Measurements from ENCODE around the gene COL26A1. TPM values are rescaled to one million over a fixed set of nuclear protein-coding genes. Genes with fewer than 3 reads are reported as not detected.

Gene COL26A1
- polyA plus RNA-seq, 1 donor from 2014 or later, result 36.6 TPM

DNA sequence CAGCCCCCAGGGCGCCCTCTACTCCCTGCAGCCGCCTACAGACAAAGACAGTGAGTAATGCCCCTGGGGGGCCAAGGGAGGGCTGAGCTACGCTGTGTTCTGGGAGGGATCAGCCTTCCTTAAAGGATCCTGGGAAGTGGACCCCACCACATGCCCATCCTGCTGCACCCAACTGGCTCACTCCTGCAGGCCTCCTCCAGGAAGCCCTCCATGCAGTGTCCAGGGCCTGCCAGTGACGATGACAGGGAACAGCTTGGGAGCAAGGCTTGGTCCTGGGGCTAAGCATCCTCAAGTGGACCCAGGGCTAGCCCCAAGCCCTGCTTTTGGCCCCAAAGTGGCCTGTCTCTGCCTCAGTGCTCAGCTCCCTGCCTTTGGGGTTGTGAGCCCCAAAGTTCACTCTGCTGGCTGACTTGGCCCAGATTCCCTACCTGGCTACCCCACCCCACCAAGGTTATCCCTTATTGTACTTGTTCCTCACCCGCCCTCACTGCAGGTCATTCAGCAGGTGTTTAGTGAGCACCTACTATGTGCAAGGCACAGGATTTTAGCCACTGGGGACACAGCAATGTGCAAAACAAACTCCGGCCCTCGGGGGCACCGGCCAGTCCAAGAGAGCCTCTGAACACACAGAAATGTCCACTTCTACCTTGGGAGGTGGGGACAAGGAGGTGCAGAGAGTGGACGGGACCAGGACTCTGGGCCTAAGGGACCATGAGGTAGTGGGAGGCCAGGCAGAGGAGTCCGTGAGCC, 182.9 kb downstream of the COL26A1 start:
- H3K9ac ChIP-seq (ENCODE audit: low read length), result no peak overlapping the region

DNA sequence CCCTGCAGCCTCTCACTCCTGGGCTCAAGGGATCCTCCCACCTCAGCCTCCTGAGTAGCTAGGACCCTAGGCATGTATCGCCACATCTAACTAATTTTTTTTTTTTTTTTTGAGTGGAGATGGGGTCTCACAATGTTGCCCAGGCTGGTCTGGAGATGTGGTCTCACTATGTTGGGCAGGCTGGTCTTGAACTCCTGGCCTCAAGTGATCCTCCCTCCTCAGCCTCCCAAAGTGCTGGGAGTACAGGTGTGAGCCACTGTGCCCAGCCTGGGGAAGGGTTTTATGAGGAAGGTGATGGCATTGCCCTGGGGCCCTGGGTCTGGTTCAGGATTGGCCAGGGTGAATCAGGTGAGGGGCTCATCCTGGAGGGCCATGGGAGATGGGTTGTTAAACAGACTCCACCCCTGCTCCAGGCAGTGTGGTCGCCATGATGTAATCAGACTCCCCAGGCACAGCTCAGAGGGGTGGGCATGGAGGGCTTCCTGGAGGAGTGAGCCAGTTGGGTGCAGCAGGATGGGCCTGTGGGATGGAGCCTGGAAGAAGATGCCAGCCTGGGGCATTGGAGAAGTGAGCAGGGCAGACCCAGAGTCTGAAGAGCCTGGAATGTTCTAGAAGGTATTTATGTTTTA, 183.7 kb downstream of the COL26A1 start:
- H3K9me2 ChIP-seq (ENCODE audit: insufficient read depth, low read length), result no peaks in the 10 kb centered on the region
- no peak overlapping the region for H3K9ac ChIP-seq (ENCODE audit: low read length)
- H4K20me1 ChIP-seq (ENCODE audit: insufficient read depth), result no peaks in the 10 kb centered on the region
- H3K79me2 ChIP-seq (replicated peaks; ENCODE audit: insufficient read depth, low read length), result no peaks in the 10 kb centered on the region
- H3F3A ChIP-seq (ENCODE audit: insufficient read depth, low read length, poor library complexity, severe bottlenecking), result no peaks in the 10 kb centered on the region
- H3K27me3 ChIP-seq (ENCODE audit: insufficient read depth, low read depth, low read length), result no peaks in the 10 kb centered on the region
- no peak overlapping the region for H2AFZ ChIP-seq (ENCODE audit: low read depth, low read length)
- H3K9me3 ChIP-seq (ENCODE audit: low read length), result no peaks in the 10 kb centered on the region
- no peaks in the 10 kb centered on the region for H3K36me3 ChIP-seq (ENCODE audit: insufficient read depth, low read length)
- no peak overlapping the region for H3K4me3 ChIP-seq (ENCODE audit: low read length)
- H3K27ac ChIP-seq (ENCODE audit: low read length), result no peak overlapping the region
- no peak overlapping the region for H3K4me2 ChIP-seq (ENCODE audit: low read length)
- TF ChIP-seq, protein P1, sequence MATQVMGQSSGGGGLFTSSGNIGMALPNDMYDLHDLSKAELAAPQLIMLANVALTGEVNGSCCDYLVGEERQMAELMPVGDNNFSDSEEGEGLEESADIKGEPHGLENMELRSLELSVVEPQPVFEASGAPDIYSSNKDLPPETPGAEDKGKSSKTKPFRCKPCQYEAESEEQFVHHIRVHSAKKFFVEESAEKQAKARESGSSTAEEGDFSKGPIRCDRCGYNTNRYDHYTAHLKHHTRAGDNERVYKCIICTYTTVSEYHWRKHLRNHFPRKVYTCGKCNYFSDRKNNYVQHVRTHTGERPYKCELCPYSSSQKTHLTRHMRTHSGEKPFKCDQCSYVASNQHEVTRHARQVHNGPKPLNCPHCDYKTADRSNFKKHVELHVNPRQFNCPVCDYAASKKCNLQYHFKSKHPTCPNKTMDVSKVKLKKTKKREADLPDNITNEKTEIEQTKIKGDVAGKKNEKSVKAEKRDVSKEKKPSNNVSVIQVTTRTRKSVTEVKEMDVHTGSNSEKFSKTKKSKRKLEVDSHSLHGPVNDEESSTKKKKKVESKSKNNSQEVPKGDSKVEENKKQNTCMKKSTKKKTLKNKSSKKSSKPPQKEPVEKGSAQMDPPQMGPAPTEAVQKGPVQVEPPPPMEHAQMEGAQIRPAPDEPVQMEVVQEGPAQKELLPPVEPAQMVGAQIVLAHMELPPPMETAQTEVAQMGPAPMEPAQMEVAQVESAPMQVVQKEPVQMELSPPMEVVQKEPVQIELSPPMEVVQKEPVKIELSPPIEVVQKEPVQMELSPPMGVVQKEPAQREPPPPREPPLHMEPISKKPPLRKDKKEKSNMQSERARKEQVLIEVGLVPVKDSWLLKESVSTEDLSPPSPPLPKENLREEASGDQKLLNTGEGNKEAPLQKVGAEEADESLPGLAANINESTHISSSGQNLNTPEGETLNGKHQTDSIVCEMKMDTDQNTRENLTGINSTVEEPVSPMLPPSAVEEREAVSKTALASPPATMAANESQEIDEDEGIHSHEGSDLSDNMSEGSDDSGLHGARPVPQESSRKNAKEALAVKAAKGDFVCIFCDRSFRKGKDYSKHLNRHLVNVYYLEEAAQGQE (IDR thresholded peaks at IDR 0.05; ENCODE audit: borderline replicate concordance), result no peak
- no peak for TF ChIP-seq MXI1 (conservative IDR thresholded peaks at IDR 0.05; ENCODE audit: poor library complexity, severe bottlenecking)
- TF ChIP-seq POLR2AphosphoS5 (IDR thresholded peaks at IDR 0.05), result no peak
- no peak for TF ChIP-seq TAF1 (IDR thresholded peaks at IDR 0.05; ENCODE audit: low read depth)

More for the DNA sequence above, 182.9 kb downstream of the COL26A1 start:
- Histone ChIP-seq H3K9me3 (ENCODE audit: low read length) (no peaks in the 10 kb centered on the region), H3K4me2 (ENCODE audit: low read length) (no peak overlapping the region), H3K79me2 (replicated peaks; ENCODE audit: insufficient read depth, low read length) (no peaks in the 10 kb centered on the region), H3K36me3 (ENCODE audit: insufficient read depth, low read length) (no peaks in the 10 kb centered on the region), H3K27me3 (ENCODE audit: insufficient read depth, low read depth, low read length) (no peaks in the 10 kb centered on the region), H3K27ac (ENCODE audit: low read length) (no peak overlapping the region), H3K4me3 (ENCODE audit: low read length) (no peak overlapping the region), H4K20me1 (ENCODE audit: insufficient read depth) (no peaks in the 10 kb centered on the region), H2AFZ (ENCODE audit: low read depth, low read length) (no peak overlapping the region), H3F3A (ENCODE audit: insufficient read depth, low read length, poor library complexity, severe bottlenecking) (no peaks in the 10 kb centered on the region), H3K9me2 (ENCODE audit: insufficient read depth, low read length) (no peaks in the 10 kb centered on the region)
- no peak for TF ChIP-seq RAD21 (conservative IDR thresholded peaks at IDR 0.05)

DNA sequence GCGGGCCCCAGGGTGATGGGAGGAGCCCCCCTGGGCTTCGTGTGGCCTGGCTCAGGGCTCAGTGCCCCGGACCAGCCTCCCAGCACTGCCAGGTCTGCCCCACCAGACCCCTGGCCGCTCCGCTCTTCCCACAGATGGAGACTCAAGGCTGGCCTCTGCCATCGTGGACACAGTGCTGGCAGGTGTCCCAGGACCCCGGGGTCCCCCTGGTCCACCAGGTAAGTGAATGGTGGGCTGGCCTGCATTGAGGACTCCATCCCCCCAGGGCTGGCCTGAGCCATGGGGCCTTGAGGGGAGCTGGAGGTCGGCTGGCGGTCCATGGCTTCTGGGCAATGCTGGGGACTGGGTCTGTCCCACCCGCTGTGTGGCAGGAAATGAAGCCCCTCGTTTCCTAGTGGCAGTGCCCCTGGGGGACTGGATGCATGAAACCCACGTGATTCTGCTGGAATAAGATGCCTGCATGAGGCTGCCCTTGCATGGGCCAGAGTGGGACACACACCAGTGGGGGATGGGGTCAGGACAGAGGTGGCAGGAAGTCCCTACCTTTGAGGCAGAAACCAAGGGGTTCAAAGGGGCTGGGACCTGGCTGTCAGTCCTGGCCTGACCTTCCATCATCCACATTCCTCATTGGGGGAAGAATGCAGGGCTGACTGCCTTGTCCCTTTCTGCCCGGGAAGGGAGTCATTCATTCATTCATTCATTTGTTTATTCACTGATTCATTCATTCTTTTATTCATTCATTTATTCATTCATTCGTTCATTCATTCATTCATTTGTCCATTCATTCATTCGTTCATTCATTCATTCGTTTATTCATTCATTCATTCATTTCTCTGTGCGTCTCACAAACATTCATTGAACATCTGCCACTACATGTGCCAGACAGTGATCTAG, 184.6 kb downstream of the COL26A1 start:
- TF ChIP-seq TAF1 (IDR thresholded peaks at IDR 0.05; ENCODE audit: low read depth) (no peak), SMC3 (conservative IDR thresholded peaks at IDR 0.05; ENCODE audit: poor library complexity) (no peak), EZH2 (IDR thresholded peaks at IDR 0.05; ENCODE audit: borderline replicate concordance, insufficient read depth, low read length, poor library complexity, severe bottlenecking) (no peak), EP300 (conservative IDR thresholded peaks at IDR 0.05; ENCODE audit: poor library complexity, severe bottlenecking) (no peak), RAD21 (conservative IDR thresholded peaks at IDR 0.05) (no peak), MXI1 (conservative IDR thresholded peaks at IDR 0.05; ENCODE audit: poor library complexity, severe bottlenecking) (no peak), POLR2AphosphoS5 (IDR thresholded peaks at IDR 0.05) (no peak)
- TF ChIP-seq, protein P1 (IDR thresholded peaks at IDR 0.05; ENCODE audit: borderline replicate concordance), result no peak
- TF ChIP-seq, protein P2, sequence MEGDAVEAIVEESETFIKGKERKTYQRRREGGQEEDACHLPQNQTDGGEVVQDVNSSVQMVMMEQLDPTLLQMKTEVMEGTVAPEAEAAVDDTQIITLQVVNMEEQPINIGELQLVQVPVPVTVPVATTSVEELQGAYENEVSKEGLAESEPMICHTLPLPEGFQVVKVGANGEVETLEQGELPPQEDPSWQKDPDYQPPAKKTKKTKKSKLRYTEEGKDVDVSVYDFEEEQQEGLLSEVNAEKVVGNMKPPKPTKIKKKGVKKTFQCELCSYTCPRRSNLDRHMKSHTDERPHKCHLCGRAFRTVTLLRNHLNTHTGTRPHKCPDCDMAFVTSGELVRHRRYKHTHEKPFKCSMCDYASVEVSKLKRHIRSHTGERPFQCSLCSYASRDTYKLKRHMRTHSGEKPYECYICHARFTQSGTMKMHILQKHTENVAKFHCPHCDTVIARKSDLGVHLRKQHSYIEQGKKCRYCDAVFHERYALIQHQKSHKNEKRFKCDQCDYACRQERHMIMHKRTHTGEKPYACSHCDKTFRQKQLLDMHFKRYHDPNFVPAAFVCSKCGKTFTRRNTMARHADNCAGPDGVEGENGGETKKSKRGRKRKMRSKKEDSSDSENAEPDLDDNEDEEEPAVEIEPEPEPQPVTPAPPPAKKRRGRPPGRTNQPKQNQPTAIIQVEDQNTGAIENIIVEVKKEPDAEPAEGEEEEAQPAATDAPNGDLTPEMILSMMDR (IDR thresholded peaks at IDR 0.05; ENCODE audit: poor library complexity, severe bottlenecking), result no peak
- Histone ChIP-seq H3K27me3 (ENCODE audit: insufficient read depth, low read depth, low read length) (no peaks in the 10 kb centered on the region), H3K27ac (ENCODE audit: low read length) (no peak overlapping the region), H4K20me1 (ENCODE audit: insufficient read depth) (no peaks in the 10 kb centered on the region), H3K4me2 (ENCODE audit: low read length) (no peak overlapping the region), H3F3A (ENCODE audit: insufficient read depth, low read length, poor library complexity, severe bottlenecking) (no peaks in the 10 kb centered on the region), H3K4me3 (ENCODE audit: low read length) (no peak overlapping the region), H3K9me2 (ENCODE audit: insufficient read depth, low read length) (no peaks in the 10 kb centered on the region), H3K9ac (ENCODE audit: low read length) (no peak overlapping the region), H3K9me3 (ENCODE audit: low read length) (no peaks in the 10 kb centered on the region), H2AFZ (ENCODE audit: low read depth, low read length) (no peak overlapping the region), H3K79me2 (replicated peaks; ENCODE audit: insufficient read depth, low read length) (no peaks in the 10 kb centered on the region), H3K36me3 (ENCODE audit: insufficient read depth, low read length) (no peaks in the 10 kb centered on the region)

Measured in neural cell (in vitro differentiated cells).